Thoracic aorta (tissue), 2 donors: Measurements from ENCODE around the gene STPG1. TPM values are rescaled to one million over a fixed set of nuclear protein-coding genes. Genes with fewer than 3 reads are reported as not detected.

ENCODE experiments used
- ATAC-seq: fragments of 150-250 bp; one replicate; pipeline ENCODE4 v1.8.0; 2017; ENCODE audit warnings: low read depth; ENCODE audit not compliant: insufficient number of reproducible peaks, low FRiP score
- DNase-seq: peaks from one replicate; pipeline ENCODE4 v3.0.0-alpha.2; 2020; ENCODE audit warnings: low spot score
- H3K27ac ChIP-seq, 2 donors: fragments of 200-600 bp; sonication (generic); 1 replicate in 1 of 2; 2 replicates in 1 of 2; pipeline ENCODE4 v1.5.1; 2016; ENCODE audit warnings: mild to moderate bottlenecking in 2 of 2, moderate library complexity in 2 of 2
- H3K27me3 ChIP-seq: fragments of 200-600 bp; sonication (generic); replicated peaks from 2 replicates; pipeline ENCODE4 v1.6.0; 2016; ENCODE audit warnings: mild to moderate bottlenecking; ENCODE audit not compliant: insufficient read depth
- H3K36me3 ChIP-seq: fragments of 200-600 bp; sonication (generic); one replicate; pipeline ENCODE4 v1.5.1; 2016
- H3K4me1 ChIP-seq, 2 donors: fragments of 200-600 bp; sonication (generic); 1 replicate in 1 of 2; 2 replicates in 1 of 2; pipeline versions ENCODE4 v1.5.1 to v1.6.0; 2016; ENCODE audit warnings: low read depth in 2 of 2, mild to moderate bottlenecking in 1 of 2; ENCODE audit not compliant: control insufficient read depth in 1 of 2
- H3K4me3 ChIP-seq: fragments of 200-600 bp; sonication (generic); 2 replicates; pipeline ENCODE4 v1.5.1; 2016; ENCODE audit warnings: mild to moderate bottlenecking
- H3K9me3 ChIP-seq: fragments of 200-600 bp; sonication (generic); 2 replicates; pipeline ENCODE4 v1.5.1; 2016
- CTCF ChIP-seq: fragments of 200-600 bp; sonication (generic); IDR thresholded peaks from one replicate; pipeline ENCODE4 v1.5.1; 2019; ENCODE audit warnings: antibody characterized with exemption
- total RNA-seq, 2 donors: library from RNA; depleted of rRNA; stranded (reverse); fragments of >200 nt; gene quantifications; one replicate each; pipeline versions ENCODE4 v1.1.0 to v1.2.3, GENCODE V29; 2016

Gene STPG1
- total RNA-seq, 2 donors from 2014 or later: 1.5 to 4.0 TPM

DNA sequence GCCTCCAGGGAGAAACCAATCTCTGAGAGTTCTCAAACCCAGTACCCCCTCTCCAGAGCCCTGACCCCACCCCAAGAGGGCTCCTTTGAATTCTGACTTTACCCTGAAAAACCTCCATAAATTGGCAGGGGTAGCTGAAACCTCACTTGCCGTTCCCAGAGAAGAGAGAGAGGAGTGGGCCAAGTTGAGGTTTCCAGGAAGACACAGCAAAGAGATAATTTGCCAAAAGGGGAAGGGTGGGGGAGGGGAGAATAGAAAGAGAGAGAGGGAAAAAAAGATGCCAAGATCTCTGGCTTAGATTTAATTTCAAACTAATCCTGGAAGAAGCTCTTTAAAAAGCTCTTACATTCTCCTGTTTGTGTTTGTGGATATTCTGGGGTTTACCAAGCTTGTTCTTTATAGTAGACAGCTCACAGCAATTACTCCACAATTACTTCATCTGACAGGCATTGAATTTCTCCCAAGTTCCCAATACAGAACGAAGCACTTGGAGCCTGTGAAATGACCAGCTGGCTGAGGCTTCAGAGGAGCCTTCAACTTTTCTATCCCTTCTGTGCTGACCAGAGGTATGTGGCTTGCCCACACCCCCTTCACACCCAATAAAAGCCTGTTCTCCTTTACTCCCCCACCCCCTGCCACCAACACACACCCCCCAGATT, 95.5 kb downstream of the STPG1 start:
- Histone ChIP-seq H3K27me3 (no peaks in the 10 kb centered on the region), H3K9me3 (no peaks in the 10 kb centered on the region), H3K27ac (no peak overlapping the region), H3K4me1 (peaks cover 0 to 16% of the 10 kb centered on the region in 2 donors), H3K36me3 (no peaks in the 10 kb centered on the region), H3K4me3 (no peak overlapping the region)
- no peak for TF ChIP-seq CTCF
- ATAC-seq (no peak), DNase-seq (no peak)

- H3K27me3 ChIP-seq: no peaks in the 10 kb centered on the region
Observed at GRCh38 chr1:24317081-24317480, 96.5 kb downstream of the STPG1 start.

GRCh38 chr1:24316645-24317044, 96.9 kb downstream of the STPG1 start:
- Histone ChIP-seq H3K9me3 (no peaks in the 10 kb centered on the region), H3K27me3 (no peaks in the 10 kb centered on the region), H3K27ac (no peak overlapping the region), H3K4me1 (peaks cover 0 to 11% of the 10 kb centered on the region in 2 donors), H3K4me3 (no peak overlapping the region), H3K36me3 (no peaks in the 10 kb centered on the region)
- ATAC-seq: no peak
- no peak for DNase-seq
- no peak for TF ChIP-seq CTCF

More at GRCh38 chr1:24317081-24317480, 96.5 kb downstream of the STPG1 start:
- ATAC-seq (no peak), DNase-seq (no peak)
- no peak for TF ChIP-seq CTCF
- H3K9me3 ChIP-seq: no peaks in the 10 kb centered on the region
- no peak overlapping the region for H3K4me3 ChIP-seq
- peaks cover 0 to 16% of the 10 kb centered on the region in 2 donors for H3K4me1 ChIP-seq
- no peak overlapping the region for H3K27ac ChIP-seq
- H3K36me3 ChIP-seq: no peaks in the 10 kb centered on the region

DNA sequence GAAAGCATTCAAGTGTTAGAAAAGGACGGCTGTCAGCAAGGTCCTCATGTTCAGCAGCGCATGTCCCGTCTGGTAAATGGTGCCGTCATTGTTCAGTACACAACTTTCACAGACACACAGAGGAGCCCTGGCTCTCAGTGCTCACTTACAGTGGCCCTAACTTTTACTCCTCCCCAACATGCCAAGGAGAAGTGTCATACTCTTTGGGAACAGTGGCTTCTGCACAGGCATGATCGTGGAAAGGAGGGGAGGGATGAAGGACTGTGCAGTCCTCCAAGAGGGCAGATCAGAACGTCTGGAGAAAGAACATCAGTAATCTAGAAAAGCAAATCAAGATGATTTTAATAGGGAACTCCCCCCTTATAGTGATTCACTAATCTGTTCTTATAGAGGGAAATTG, 98.2 kb downstream of the STPG1 start:
- no peaks in the 10 kb centered on the region for H3K36me3 ChIP-seq
- DNase-seq (no peak), ATAC-seq (no peak)
- H3K27ac ChIP-seq: no peak overlapping the region
- peaks cover 0 to 7% of the 10 kb centered on the region in 2 donors for H3K4me1 ChIP-seq
- no peaks in the 10 kb centered on the region for H3K27me3 ChIP-seq
- TF ChIP-seq CTCF: no peak
- no peak overlapping the region for H3K4me3 ChIP-seq
- no peaks in the 10 kb centered on the region for H3K9me3 ChIP-seq

- no peak for TF ChIP-seq CTCF
- ATAC-seq: no peak
- Histone ChIP-seq H3K4me1 (no peaks in the 10 kb centered on the region), H3K4me3 (no peak overlapping the region), H3K27ac (no peak overlapping the region), H3K27me3 (no peaks in the 10 kb centered on the region), H3K36me3 (no peaks in the 10 kb centered on the region), H3K9me3 (no peaks in the 10 kb centered on the region)
- DNase-seq: no peak
Observed at GRCh38 chr1:24311741-24312140, 101.8 kb downstream of the STPG1 start.
